Smooth muscle cell of the brain vasculature (primary cell): ENCODE results near the gene CYP21A2.
A peak's percentile ranks its signal among the peaks of the same experiment; 100 is the strongest.

Experiments
- DNase-seq: peaks from one replicate; pipeline ENCODE4 v3.0.0-alpha.2; 2012; ENCODE audit warnings: low read depth, low spot score

The CYP21A2 gene

GRCh38 chr6:32081168-32081990 is 43.2 kb downstream of the CYP21A2 start:
- peak; percentile 40 for DNase-seq

- DNase-seq = no peak
These were observed 44.3 kb downstream of the CYP21A2 start for GRCh38 chr6:32082478-32082877.

GRCh38 chr6:32082935-32083334 is 44.7 kb downstream of the CYP21A2 start:
- no peak for DNase-seq

- no peak for DNase-seq
These were observed 45.9 kb downstream of the CYP21A2 start for GRCh38 chr6:32083812-32084768.

GRCh38 chr6:32084780-32085179 is 46.6 kb downstream of the CYP21A2 start:
- DNase-seq = no peak

- no peak for DNase-seq
These were observed 47.7 kb downstream of the CYP21A2 start for GRCh38 chr6:32085759-32086459.

GRCh38 chr6:32086661-32087573 is 48.7 kb downstream of the CYP21A2 start:
- DNase-seq = no peak

- DNase-seq = no peak
These were observed 49.6 kb downstream of the CYP21A2 start for GRCh38 chr6:32087574-32088486.

GRCh38 chr6:32088487-32089049 is 50.4 kb downstream of the CYP21A2 start:
- no peak for DNase-seq

- DNase-seq = no peak
These were observed 51.0 kb downstream of the CYP21A2 start for GRCh38 chr6:32089082-32089828.
